ENCODE measurements around the gene FGF2. TPM values are rescaled to one million over a fixed set of nuclear protein-coding genes. Genes with fewer than 3 reads are reported as not detected.

Gene FGF2
- total RNA-seq, 1 experiment from 2014 or later = 99.0 TPM

GRCh38 chr4:122796801-122797404 is 29.7 kb upstream of the FGF2 start:
- no peaks in the 10 kb centered on the region for H3K27me3 ChIP-seq (ENCODE audit: insufficient read depth, low read length)
- peak overlapping the region; percentile 83 for H4K91ac ChIP-seq (ENCODE audit: insufficient read length, low read depth, low read length)
- H3K18ac ChIP-seq (ENCODE audit: insufficient read length, low read depth, low read length) = peak overlapping the region; percentile 31
- no peaks in the 10 kb centered on the region for H3K79me2 ChIP-seq (ENCODE audit: insufficient read depth, low read length)
- H3K23ac ChIP-seq (ENCODE audit: insufficient read length, low read depth, low read length) = no peak overlapping the region
- peak overlapping the region; percentile 74 for H3T11ph ChIP-seq (ENCODE audit: low read length)
- no peak overlapping the region for H2BK15ac ChIP-seq (ENCODE audit: low read depth, low read length)
- H3K14ac ChIP-seq (ENCODE audit: insufficient read depth, low read length) = peak overlapping the region; percentile 69; the same call in 1 of the 2 replicates
- no peaks in the 10 kb centered on the region for H3K79me1 ChIP-seq (ENCODE audit: insufficient read depth, low read depth, low read length, poor library complexity, severe bottlenecking)
- H3K27ac ChIP-seq (ENCODE audit: insufficient read length, low read depth, low read length) = peak overlapping the region; percentile 98
- H3K4me1 ChIP-seq (ENCODE audit: insufficient read depth, low read length) = peaks cover 16% of the 10 kb centered on the region
- H2BK20ac ChIP-seq (ENCODE audit: low read depth, low read length, poor library complexity, severe bottlenecking) = no peak overlapping the region
- no peaks in the 10 kb centered on the region for H3K27me3 Mint-ChIP-seq (ENCODE audit: low read depth)
- H2BK5ac ChIP-seq (ENCODE audit: insufficient read length, low read length) = peak overlapping the region; percentile 37
- no peak for TF ChIP-seq CTCF (conservative IDR thresholded peaks at IDR 0.05)
- H3K9ac ChIP-seq (ENCODE audit: extremely low read depth, insufficient read length, low read length) = no peak overlapping the region
- no peak overlapping the region for H2AFZ ChIP-seq (ENCODE audit: low read length)
- no peak overlapping the region; a peak in 2 of 5 replicates for H3K4me3 Mint-ChIP-seq
- peak overlapping the region; percentile 45 for H4K5ac ChIP-seq (ENCODE audit: insufficient read length, low read depth, low read length)
- peak overlapping the region; percentile 89 for H2BK12ac ChIP-seq (ENCODE audit: insufficient read length, low read depth, low read length)
- DNase-seq = peak; percentile 86
- no peak overlapping the region for H3K4me2 ChIP-seq (ENCODE audit: insufficient read depth, insufficient read length, low read length)
- peak overlapping the region; percentile 63 for H2BK120ac ChIP-seq (ENCODE audit: low read depth, low read length, poor library complexity, severe bottlenecking)
- peak overlapping the region; percentile 70; the same call in 1 of the 2 replicates for H3K4ac ChIP-seq (ENCODE audit: low read depth, low read length)
- H3K9me3 Mint-ChIP-seq = peaks cover 0 to 2% of the 10 kb centered on the region in 2 experiments; a peak in 1 of 5 replicates
- peaks cover 44 to 52% of the 10 kb centered on the region in 2 experiments for H3K4me1 Mint-ChIP-seq
- H2AK5ac ChIP-seq (ENCODE audit: insufficient read length, low read length) = peak overlapping the region; percentile 15
- H4K20me1 ChIP-seq (ENCODE audit: control insufficient read depth, insufficient read depth, insufficient read length) = no peaks in the 10 kb centered on the region
- peaks cover 0 to 15% (median 0%) of the 10 kb centered on the region in 3 experiments; a peak in 2 of 7 replicates for H3K36me3 Mint-ChIP-seq (ENCODE audit: insufficient read depth in 1 of 3, low read depth in 3 of 3)
- peak overlapping the region; percentile 96 to 99 (median 99) for H3K27ac Mint-ChIP-seq
- peak overlapping the region; percentile 81 for H4K8ac ChIP-seq (replicated peaks; ENCODE audit: insufficient read length, low read depth, low read length)
- H3K23me2 ChIP-seq (ENCODE audit: insufficient read length, low read depth, low read length, poor library complexity, severe bottlenecking) = no peaks in the 10 kb centered on the region
- H3K9me3 ChIP-seq (ENCODE audit: control insufficient read depth, low read depth, low read length) = no peaks in the 10 kb centered on the region
- H3K56ac ChIP-seq (ENCODE audit: insufficient read length, low read depth, low read length) = no peak overlapping the region
- WGBS (ENCODE audit: extremely low coverage, insufficient read length, low lambda C conversion rate) = no CpG with 5 or more reads among the region's 4 CpGs

Measured in H9 (cell line).